Heart left ventricle (tissue), 13 donors: ENCODE results near the gene ZNG1C.
"Not testable (repeated sequence)": the region's sequence is repeated elsewhere in the genome, so short reads cannot be mapped to it uniquely, and the experiment has no call there.

ENCODE experiments used
- CTCF ChIP-seq, 12 donors: fragments of 200-600 bp; sonication (generic) in 4 of 12; IDR thresholded peaks; one replicate each; pipeline versions ENCODE4 v1.5.0 to v1.8.0; 2018 to 2022; ENCODE audit warnings: antibody characterized with exemption in 12 of 12, mild to moderate bottlenecking in 5 of 12
- POLR2A ChIP-seq, 2 donors: fragments of 450-650 bp; IDR thresholded peaks; one replicate each; pipeline ENCODE4 v1.6.1; 2017; ENCODE audit warnings: antibody characterized with exemption in 2 of 2, mild to moderate bottlenecking in 2 of 2, moderate library complexity in 2 of 2
- donor health status: ischemic (EF 13 %, LVEDD 7.1; RV severe dilation, severe dysfunction).
- donor health status: DM: no; HTN: yes; CAD: no.
- donor health status: DM: no; HTN: no; CAD: no.
- donor health status: ischemic (EF 25% LVEDD 6.9; RV normal size, moderate dysfunction).
- donor health status: ischemic (EF 25% LVEDD 5.7; RV mildly dilated, moderate dysfunction).
- donor health status: ischemic (EF 35%, LVEDD 5.7; RV mildly dilated, moderate dysfunction).
- donor health status: nonischemic (EF 11% LVEDD 7.7; RV severe dilation, severe dysfunction).
- donor health status: DM: yes; HTN: yes; CAD: no.
- donor health status: PGD.
- donor health status: ischemic (EF 29% LVEDD 5.4; RV normal size, mild dysfunction).
- donor health status: nonischemic (EF 23%, LVEDD 6.1; RV moderate dilation, normal function).

GRCh38 chr9:68329106-68329505 is 87.3 kb downstream of the ZNG1C start:
- TF ChIP-seq POLR2A, CTCF (IDR thresholded peaks at IDR 0.05): not testable (repeated sequence)
